WERI-Rb-1 (cell line): Measurements from ENCODE around the gene NKX3-2.

ENCODE experiments used
- DNase-seq: peaks from one replicate; pipeline ENCODE4 v3.0.0-alpha.2; 2020
- H3K27ac ChIP-seq: fragments of 250-450 bp; sonication (Bioruptor Pico); 2 replicates; pipeline ENCODE4 v1.5.1; 2020; ENCODE audit warnings: mild to moderate bottlenecking, moderate library complexity
- H3K27me3 ChIP-seq: fragments of 250-450 bp; sonication (Bioruptor Pico); 2 replicates; pipeline ENCODE4 v1.5.1; 2021; ENCODE audit warnings: mild to moderate bottlenecking, low read depth, moderate library complexity; ENCODE audit not compliant: insufficient read depth, severe bottlenecking
- H3K36me3 ChIP-seq: fragments of 250-450 bp; sonication (Bioruptor Pico); 2 replicates; pipeline ENCODE4 v1.5.1; 2020; ENCODE audit warnings: mild to moderate bottlenecking, moderate library complexity
- H3K4me3 ChIP-seq: 2 replicates; pipeline ENCODE4 v1.5.1; 2011; ENCODE audit warnings: low read depth, mild to moderate bottlenecking, control low read depth, low read length
- H3K9me3 ChIP-seq: fragments of 250-450 bp; sonication (Bioruptor Pico); 2 replicates; pipeline ENCODE4 v1.5.1; 2021; ENCODE audit warnings: mild to moderate bottlenecking, moderate library complexity; ENCODE audit not compliant: severe bottlenecking
- CTCF ChIP-seq: IDR thresholded peaks from 2 replicates; pipeline ENCODE4 v1.5.1; 2011; ENCODE audit warnings: low read depth, mild to moderate bottlenecking, control low read depth, inconsistent platforms, low read length

Gene NKX3-2

DNA sequence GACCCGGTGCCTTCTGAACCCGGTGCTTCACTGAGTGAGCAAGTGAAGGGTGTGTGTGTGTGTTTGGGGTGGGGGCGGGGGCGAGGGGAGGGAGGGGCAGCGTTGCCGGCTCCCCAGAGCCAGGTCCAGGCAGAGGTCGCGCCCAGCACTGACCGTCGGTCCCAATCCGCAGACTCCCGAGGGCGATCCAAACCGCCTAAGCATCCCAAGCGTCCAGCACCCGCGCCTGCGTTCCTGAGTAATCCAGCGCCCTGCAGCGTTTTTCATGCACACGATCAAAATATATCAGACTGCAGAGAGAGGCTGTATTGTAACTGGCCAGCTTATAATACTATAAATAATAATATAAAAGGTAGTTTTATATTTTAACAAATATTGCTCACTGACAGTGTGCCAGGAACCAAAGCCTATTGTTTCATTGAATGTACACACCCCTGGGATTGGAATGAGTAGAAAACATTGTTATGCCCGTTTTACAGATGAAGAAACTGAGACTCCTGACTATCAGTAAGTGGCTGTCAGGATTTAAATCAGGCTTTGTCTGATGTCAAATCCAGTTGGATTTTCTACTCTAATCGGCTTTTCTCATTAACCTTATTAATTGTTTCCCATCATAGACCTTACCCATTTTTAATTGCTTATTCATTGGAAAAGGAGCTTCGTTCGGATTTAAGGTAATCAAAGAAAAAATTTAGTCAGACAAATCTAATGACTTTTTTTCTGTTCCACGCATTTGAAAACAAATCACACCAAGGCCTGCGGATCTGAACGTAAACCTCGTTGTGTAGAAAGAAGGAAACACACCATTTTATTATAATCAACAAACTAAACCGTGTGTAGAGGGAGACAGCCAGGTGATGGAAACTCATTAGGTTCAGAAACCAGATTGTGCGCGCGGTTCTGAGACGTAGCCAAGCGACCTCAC lies 4.0 kb upstream of the NKX3-2 start:
- H3K27ac ChIP-seq = no peak overlapping the region
- H3K9me3 ChIP-seq = peaks cover 5% of the 10 kb centered on the region
- H3K4me3 ChIP-seq = peak overlapping the region; percentile 67
- H3K36me3 ChIP-seq = no peaks in the 10 kb centered on the region
- TF ChIP-seq CTCF = no peak
- no peak for DNase-seq
- peaks cover 26% of the 10 kb centered on the region for H3K27me3 ChIP-seq

GRCh38 chr4:13547485-13548041 lies 3.3 kb upstream of the NKX3-2 start:
- Histone ChIP-seq H3K36me3 (no peaks in the 10 kb centered on the region), H3K27ac (peak overlapping the region; percentile 26), H3K9me3 (peaks cover 5% of the 10 kb centered on the region), H3K4me3 (peak overlapping the region; percentile 67), H3K27me3 (peaks cover 31% of the 10 kb centered on the region)
- peak; percentile 67 for DNase-seq
- TF ChIP-seq CTCF = no peak

GRCh38 chr4:13546941-13547484 lies 2.7 kb upstream of the NKX3-2 start:
- Histone ChIP-seq H3K9me3 (peaks cover 2% of the 10 kb centered on the region), H3K27ac (peak overlapping the region; percentile 26), H3K36me3 (no peaks in the 10 kb centered on the region), H3K4me3 (peak overlapping the region; percentile 67), H3K27me3 (peaks cover 35% of the 10 kb centered on the region)
- DNase-seq = peak; percentile 61
- TF ChIP-seq CTCF = 0 out of 2 replicates have a peak, but pooled peaks have one; percentile 8

DNA sequence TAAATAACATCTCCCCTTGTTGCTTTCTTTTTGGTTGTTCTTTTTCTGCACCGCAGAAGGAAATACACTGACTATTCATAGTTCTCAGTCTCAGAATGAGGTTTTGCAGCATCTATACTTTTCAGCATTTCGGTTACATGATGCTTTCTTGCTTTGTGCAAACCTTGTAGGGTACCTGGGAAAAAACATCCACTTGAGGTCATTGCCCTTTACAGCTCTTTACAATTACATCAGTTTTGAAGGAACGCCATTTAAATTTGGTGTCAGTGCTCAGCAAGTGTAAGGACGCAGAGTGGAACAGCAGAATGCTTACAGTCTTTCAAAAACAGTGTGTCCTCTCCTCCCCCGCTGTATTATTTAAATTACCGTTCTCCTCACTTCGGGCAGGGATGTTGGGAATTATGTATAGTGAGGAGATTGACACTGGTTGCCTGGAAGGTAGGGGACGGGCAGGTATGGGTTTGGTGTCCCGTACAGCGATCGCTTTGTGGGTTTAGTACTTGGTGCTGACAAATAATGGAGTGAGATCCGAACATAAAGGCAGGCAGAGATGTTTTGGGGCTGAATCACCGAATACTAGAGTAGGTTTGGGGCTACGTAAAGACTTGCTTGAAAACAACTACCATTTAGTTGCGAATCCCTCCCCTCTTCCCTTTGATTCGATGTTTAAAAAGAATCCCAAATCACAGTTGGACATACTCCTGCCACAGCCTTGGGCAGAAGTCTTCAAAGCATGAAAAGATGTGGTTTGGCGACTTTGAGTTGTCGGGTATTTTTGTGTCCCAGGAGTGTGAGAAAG lies 2.0 kb upstream of the NKX3-2 start:
- Histone ChIP-seq H3K4me3 (peak overlapping the region; percentile 67), H3K9me3 (peaks cover 2% of the 10 kb centered on the region), H3K27me3 (peaks cover 35% of the 10 kb centered on the region)

DNA sequence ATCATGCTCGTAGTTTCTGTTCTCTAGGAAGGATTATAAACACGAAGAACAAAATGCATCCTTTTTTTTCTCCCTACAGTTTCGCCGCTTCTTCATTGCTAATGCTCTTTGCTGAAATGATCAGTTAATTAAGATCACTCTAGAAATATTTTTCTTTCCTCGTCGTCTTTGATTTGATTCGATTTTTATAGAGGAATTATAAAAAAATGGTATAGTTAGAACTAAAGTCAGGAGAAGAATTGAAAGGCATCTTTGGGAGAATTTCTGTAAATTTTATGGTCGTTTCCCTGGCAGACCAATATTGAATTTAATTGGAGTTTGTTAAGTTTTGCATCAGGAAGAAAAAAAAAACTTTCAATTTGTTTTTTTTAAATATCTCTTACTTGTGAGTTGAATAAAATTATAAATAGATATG lies 1.1 kb upstream of the NKX3-2 start:
- H3K27ac ChIP-seq = no peak overlapping the region
- H3K4me3 ChIP-seq = peak overlapping the region; percentile 70
- peaks cover 35% of the 10 kb centered on the region for H3K27me3 ChIP-seq

More for the DNA sequence above, 2.0 kb upstream of the NKX3-2 start:
- no peak overlapping the region for H3K27ac ChIP-seq
- no peak for TF ChIP-seq CTCF
- no peaks in the 10 kb centered on the region for H3K36me3 ChIP-seq
- no peak for DNase-seq

More for the DNA sequence above, 1.1 kb upstream of the NKX3-2 start:
- Histone ChIP-seq H3K36me3 (no peaks in the 10 kb centered on the region), H3K9me3 (no peaks in the 10 kb centered on the region)
- DNase-seq = no peak
- no peak for TF ChIP-seq CTCF
